HG03045 (cell line): ENCODE results near the gene BNIP3.
"Not testable (repeated sequence)": the region's sequence is repeated elsewhere in the genome, so short reads cannot be mapped to it uniquely, and the experiment has no call there.

Source experiments
- ATAC-seq: cut with Tn5 transposase; IDR thresholded peaks from one replicate; pipeline ENCODE4 v1.9.1; 2021; ENCODE audit warnings: mild to moderate bottlenecking, moderate library complexity; ENCODE audit not compliant: unreplicated experiment

Gene BNIP3

DNA sequence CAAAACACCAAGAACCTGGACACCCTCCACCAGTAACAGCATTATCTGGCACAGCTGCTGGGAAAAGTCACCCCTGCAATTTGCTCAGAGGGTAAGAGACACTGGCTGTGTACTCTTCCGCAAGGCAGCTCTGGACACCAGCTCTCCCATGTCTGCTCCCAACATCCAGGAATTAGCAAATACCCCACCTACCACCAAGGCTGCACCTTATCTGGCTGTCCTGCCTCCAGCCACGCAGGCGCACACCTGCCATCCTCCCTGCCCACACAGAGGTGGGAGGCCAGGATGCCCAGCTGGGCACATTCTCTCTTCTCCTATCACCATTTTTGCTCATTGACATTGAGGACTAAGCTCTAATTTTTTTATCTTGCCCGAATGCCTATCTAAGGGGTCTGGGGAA lies 20.3 kb upstream of the BNIP3 start:
- ATAC-seq, result no peak

DNA sequence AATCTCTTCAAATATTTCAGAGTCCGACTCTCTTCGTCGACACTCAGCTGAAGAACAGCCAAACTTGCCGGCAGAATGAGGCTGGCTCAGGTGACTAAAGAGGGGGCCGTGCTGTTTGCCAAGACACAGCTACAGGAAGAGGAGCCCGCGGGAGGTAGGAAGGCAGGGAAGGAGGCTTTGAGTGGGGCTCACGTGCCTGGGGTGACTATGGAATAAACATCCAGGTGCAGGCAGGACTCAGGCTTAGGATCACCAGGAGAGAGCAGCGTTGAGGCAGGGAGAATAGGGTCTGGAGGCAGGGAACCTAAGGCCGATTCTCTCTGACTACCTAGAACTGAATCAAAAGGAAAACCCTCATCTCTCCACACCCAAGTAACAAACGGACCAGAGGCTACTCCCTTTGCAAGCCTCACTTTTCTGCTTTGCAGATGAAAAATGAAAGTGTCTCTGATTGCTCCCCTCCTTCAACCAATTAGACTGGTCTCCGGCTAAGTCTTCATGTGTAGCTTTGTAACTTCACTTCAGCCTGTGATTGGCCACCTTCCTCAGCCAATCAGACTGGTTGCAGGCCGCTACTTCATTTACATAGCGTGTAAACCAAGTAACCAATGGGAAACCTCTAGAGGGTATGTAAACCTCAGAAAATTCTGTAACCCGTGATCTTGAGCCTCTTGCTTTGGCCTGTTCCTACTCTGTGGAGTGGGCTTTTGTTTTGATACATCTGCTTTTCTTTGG lies 19.7 kb upstream of the BNIP3 start:
- ATAC-seq, result no peak

DNA sequence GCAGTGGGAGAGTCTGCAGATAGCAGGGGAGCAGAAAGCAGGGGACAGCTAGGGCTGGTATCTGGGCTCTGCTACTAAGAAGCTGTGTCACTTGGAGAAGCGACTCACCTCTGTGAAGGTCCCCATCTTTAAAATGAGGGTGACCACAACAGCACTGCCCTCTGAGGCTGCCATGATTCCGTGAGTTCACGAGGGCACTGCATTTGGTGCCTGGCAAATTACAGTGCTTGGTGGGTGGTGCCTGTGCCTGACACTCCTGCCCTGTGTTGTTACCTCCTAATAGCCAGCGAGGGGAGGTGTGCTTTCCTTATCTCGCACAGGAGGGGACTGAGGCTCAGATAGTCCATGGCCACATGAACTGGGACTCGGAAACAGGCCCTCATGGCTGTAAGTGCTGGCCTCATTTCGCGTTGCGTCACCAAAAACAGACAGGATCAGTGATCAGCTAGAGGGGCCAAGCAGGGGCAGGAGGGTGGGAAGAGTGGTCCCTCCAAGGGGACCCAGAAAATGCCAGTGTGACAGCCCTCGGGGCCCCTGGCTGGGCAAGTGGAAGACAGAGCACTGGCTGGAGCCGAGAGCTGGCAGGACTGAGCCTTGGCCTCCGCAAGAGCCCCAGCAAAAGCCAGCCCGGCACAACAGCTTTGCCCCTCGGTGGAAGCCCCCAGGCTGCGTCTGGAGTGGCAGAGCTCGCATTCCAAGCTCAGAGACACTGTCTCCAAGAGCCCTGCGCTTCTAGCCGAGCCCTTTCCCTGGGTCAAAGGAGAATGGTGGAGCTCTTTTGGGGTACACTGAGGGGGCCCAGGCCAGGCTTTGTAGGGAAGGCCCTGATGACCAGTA lies 17.3 kb upstream of the BNIP3 start:
- no peak for ATAC-seq

GRCh38 chr10:131998050-131998844 lies 16.5 kb upstream of the BNIP3 start:
- no peak for ATAC-seq

- no peak for ATAC-seq
Observed at GRCh38 chr10:131997366-131998049, 15.8 kb upstream of the BNIP3 start.

DNA sequence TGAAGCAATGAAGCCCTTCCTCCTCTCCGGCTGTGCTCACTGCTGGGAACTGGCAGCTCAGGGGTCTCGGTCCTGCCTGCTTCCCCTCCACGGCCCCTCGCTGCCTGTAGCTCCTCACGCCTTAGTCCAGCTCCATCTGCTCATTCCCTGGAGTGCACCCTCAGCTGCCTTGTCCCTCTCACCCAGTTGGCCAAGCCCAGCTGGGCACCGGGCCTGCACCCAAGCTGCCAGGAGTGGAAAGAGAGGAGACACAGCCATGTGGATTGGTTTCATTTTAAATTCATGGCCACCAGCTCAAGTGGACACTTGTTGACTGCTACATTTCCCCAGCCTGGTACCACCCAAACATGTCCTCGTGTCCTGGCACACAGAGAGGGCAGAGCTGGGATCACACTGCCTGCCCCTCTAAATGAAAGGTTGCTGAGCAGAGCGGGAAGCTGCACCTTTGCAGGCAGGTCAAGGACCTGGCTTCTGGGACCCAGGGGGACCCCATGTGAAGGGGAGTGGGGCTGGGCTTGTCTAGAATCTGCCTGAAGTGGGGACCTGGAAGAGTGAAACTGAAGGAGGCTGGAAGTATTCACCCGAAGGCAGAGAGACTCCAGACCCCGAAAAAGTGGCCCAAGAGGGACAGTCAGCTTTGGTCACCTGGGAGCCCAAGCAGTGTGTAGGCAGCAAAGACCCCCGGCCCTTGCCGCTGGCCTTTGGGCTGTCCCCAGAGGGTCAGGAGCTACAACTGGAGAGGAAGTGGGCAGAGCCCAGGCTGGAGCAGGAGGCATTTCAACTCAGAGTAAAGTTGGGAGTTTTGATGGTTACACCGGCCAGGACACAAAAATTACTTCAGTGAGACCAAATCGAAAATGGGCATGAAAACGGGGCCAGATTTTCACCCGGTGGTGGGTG lies 15.0 kb upstream of the BNIP3 start:
- ATAC-seq, result no peak

DNA sequence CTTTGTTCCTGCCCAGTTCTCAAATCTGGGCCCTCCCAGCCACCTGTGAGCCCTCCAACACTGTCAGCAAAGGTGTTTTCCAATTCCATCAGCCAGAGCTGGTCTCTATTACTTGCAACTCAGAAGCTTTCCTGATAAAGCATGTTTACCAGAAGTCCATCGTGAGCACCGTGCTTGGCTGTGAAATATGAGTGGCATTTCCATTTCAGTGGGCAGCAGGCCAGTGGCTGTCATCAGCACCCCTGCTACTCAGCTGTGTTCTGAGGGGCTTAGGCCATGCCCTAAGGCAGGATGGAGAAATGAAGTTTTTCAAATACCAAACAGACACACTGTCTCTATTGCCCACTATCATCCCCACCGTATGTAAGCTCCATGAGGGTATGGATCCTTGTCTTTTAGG lies 12.7 kb upstream of the BNIP3 start:
- ATAC-seq, result no peak

- ATAC-seq, result no peak
Observed at GRCh38 chr10:131993275-131993674, 11.6 kb upstream of the BNIP3 start.

GRCh38 chr10:131991726-131992125 lies 10.0 kb upstream of the BNIP3 start:
- ATAC-seq, result no peak

DNA sequence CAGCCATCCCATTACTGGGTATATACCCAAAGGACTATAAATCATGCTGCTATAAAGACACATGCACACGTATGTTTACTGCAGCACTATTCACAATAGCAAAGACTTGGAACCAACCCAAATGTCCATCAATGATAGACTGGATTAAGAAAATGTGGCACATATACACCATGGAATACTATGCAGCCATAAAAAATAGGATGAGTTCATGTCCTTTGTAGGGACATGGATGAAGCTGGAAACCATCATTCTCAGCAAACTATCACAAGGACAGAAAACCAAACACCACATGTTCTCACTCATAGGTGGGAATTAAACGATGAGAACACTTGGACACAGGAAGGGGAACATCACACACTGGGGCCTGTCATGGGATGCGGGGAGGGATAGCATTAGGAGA lies 6.1 kb upstream of the BNIP3 start:
- not testable (repeated sequence) for ATAC-seq

DNA sequence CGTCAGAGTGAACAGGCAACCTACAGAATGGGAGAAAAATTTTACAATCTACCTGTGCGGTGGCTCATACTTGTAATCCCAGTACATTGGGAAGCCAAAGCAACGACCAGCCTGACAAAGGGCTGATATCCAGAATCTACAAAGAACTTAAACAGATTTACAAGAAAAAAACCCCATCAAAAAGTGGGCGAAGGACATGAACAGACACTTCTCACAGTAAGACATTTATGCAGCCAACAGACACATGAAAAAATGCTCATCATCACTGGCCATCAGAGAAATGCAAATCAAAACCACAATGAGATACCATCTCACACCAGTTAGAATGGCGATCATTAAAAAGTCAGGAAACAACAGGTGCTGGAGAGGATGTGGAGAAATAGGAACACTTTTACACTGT lies 5.6 kb upstream of the BNIP3 start:
- ATAC-seq, result not testable (repeated sequence)

- not testable (repeated sequence) for ATAC-seq
Observed at GRCh38 chr10:131986851-131987250, 5.1 kb upstream of the BNIP3 start.

GRCh38 chr10:131983780-131984179 lies 2.1 kb upstream of the BNIP3 start:
- no peak for ATAC-seq

- ATAC-seq, result no peak
Observed at GRCh38 chr10:131982796-131983195, 1.1 kb upstream of the BNIP3 start.

GRCh38 chr10:131982185-131982756 lies 548 bp upstream of the BNIP3 start:
- ATAC-seq, result peak; percentile 22

GRCh38 chr10:131980761-131981428 lies 828 bp downstream of the BNIP3 start:
- ATAC-seq, result no peak

DNA sequence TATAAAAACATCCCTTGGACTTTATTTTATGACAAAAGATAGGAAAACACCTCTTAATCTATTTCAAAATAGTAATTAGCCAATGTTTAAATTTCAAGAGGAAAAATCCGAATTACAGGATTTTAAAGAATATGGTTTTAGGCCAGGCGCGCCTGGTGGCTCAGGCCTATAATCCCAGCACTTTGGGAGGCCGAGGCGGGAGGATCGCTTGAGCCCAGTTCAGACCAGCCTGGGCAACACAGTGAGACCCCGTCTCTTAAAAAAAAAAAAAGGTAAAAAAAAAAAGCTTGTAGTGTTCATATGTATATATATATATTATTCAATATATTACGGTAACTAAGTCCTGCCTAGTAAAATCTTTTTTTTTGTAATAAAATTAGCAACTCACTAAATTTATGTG lies 1.4 kb downstream of the BNIP3 start:
- no peak for ATAC-seq

- ATAC-seq, result no peak
Observed at GRCh38 chr10:131979821-131980270, 1.9 kb downstream of the BNIP3 start.

- no peak for ATAC-seq
Observed at GRCh38 chr10:131979336-131979735, 2.4 kb downstream of the BNIP3 start.
